Loucy (cell line): Measurements from ENCODE around the gene MCU.

Experiments used
- H2AFZ ChIP-seq: fragments of 200-600 bp; sonication (generic); 2 replicates; pipeline ENCODE4 v1.6.0; 2016; ENCODE audit warnings: antibody characterized with exemption, mild to moderate bottlenecking, low read length, moderate library complexity
- H3F3A ChIP-seq: fragments of 200-600 bp; 2 replicates; pipeline ENCODE4 v1.6.0; 2016; ENCODE audit warnings: antibody characterized with exemption, low read depth, mild to moderate bottlenecking
- H3K27me3 ChIP-seq: fragments of 200-600 bp; sonication (generic); 2 replicates; pipeline ENCODE4 v1.6.1; 2014; ENCODE audit warnings: low read length, mild to moderate bottlenecking; ENCODE audit not compliant: insufficient read depth, poor library complexity, severe bottlenecking
- H3K36me3 ChIP-seq: fragments of 200-600 bp; sonication (generic); 2 replicates; pipeline ENCODE4 v1.6.1; 2016; ENCODE audit warnings: low read length; ENCODE audit not compliant: insufficient read depth
- H3K4me1 ChIP-seq: fragments of 200-600 bp; sonication (generic); 2 replicates; pipeline ENCODE4 v1.5.1; 2014; ENCODE audit warnings: low read length, mild to moderate bottlenecking; ENCODE audit not compliant: insufficient read depth, poor library complexity, severe bottlenecking
- H3K4me2 ChIP-seq: fragments of 200-600 bp; sonication (generic); 2 replicates; pipeline ENCODE4 v1.6.0; 2014; ENCODE audit warnings: antibody characterized with exemption, low read length, low read depth, mild to moderate bottlenecking; ENCODE audit not compliant: poor library complexity, severe bottlenecking
- H3K4me3 ChIP-seq: fragments of 200-600 bp; sonication (generic); 2 replicates; pipeline ENCODE4 v1.5.1; 2014; ENCODE audit warnings: low read length, mild to moderate bottlenecking, mixed read lengths; ENCODE audit not compliant: poor library complexity, severe bottlenecking
- H3K79me2 ChIP-seq: fragments of 200-600 bp; sonication (generic); 2 replicates; pipeline ENCODE4 v1.6.1; 2014; ENCODE audit warnings: low read length; ENCODE audit not compliant: insufficient read depth
- H3K9ac ChIP-seq: fragments of 200-600 bp; sonication (generic); 2 replicates; pipeline ENCODE4 v1.6.0; 2014; ENCODE audit warnings: mild to moderate bottlenecking, low read depth, low read length, moderate library complexity; ENCODE audit not compliant: poor library complexity, severe bottlenecking
- H3K9me2 ChIP-seq: fragments of 200-600 bp; sonication (generic); replicated peaks from 2 replicates; pipeline ENCODE4 v1.6.1; 2016; ENCODE audit warnings: low read depth, low read length, mixed read lengths
- H3K9me3 ChIP-seq: fragments of 200-600 bp; sonication (generic); 2 replicates; pipeline ENCODE4 v1.6.1; 2014; ENCODE audit warnings: mild to moderate bottlenecking, antibody characterized with exemption, low read length, low read depth; ENCODE audit not compliant: insufficient read depth
- H4K20me1 ChIP-seq: fragments of 200-600 bp; sonication (generic); 2 replicates; pipeline ENCODE4 v1.6.0; 2014; ENCODE audit warnings: antibody characterized with exemption, low read length, mild to moderate bottlenecking; ENCODE audit not compliant: insufficient read depth, poor library complexity, severe bottlenecking
- EZH2phosphoT487 ChIP-seq: fragments of 200-600 bp; IDR thresholded peaks from 2 replicates; pipeline ENCODE4 v1.6.1; 2018; ENCODE audit warnings: antibody characterized with exemption, mild to moderate bottlenecking, moderate library complexity, borderline replicate concordance
- TF ChIP-seq, protein P1 (sequence below): fragments of 200-600 bp; sonication (generic); conservative IDR thresholded peaks from 2 replicates; pipeline ENCODE4 v1.5.1; 2014; ENCODE audit warnings: mild to moderate bottlenecking, antibody characterized with exemption, low read length

The MCU gene

GRCh38 chr10:72702868-72703581 lies 11.1 kb downstream of the MCU start:
- Histone ChIP-seq H3K4me2 (peak overlapping the region; percentile 12), H3K9ac (no peak overlapping the region), H3K4me1 (peaks cover 7% of the 10 kb centered on the region), H4K20me1 (no peaks in the 10 kb centered on the region), H3K9me2 (no peaks in the 10 kb centered on the region), H2AFZ (no peak overlapping the region), H3K79me2 (peaks cover 26% of the 10 kb centered on the region; the same call in 1 of the 2 replicates), H3K9me3 (no peaks in the 10 kb centered on the region), H3K4me3 (no peak overlapping the region), H3F3A (no peaks in the 10 kb centered on the region), H3K27me3 (no peaks in the 10 kb centered on the region), H3K36me3 (no peaks in the 10 kb centered on the region)
- TF ChIP-seq, protein P1, sequence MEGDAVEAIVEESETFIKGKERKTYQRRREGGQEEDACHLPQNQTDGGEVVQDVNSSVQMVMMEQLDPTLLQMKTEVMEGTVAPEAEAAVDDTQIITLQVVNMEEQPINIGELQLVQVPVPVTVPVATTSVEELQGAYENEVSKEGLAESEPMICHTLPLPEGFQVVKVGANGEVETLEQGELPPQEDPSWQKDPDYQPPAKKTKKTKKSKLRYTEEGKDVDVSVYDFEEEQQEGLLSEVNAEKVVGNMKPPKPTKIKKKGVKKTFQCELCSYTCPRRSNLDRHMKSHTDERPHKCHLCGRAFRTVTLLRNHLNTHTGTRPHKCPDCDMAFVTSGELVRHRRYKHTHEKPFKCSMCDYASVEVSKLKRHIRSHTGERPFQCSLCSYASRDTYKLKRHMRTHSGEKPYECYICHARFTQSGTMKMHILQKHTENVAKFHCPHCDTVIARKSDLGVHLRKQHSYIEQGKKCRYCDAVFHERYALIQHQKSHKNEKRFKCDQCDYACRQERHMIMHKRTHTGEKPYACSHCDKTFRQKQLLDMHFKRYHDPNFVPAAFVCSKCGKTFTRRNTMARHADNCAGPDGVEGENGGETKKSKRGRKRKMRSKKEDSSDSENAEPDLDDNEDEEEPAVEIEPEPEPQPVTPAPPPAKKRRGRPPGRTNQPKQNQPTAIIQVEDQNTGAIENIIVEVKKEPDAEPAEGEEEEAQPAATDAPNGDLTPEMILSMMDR = no peak
- TF ChIP-seq EZH2phosphoT487 = no peak

DNA sequence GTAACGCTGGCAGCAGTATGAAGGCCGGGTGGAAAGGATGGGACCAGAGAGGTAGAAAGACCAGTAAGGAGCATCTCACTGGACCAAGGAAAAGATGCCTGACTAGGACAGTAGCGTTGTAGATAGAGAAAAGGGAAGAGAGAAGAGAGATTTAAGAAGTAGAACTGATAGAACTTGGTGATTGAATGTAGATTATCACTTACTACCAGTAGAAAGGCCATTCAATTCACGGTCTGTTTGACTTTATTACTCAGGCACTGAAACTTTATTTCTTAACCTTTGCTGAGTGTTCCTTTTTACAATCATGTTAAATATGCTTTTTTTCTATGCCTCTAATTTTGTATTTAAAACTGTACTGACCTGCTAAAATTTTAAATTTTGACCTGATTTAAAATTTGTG lies 12.2 kb downstream of the MCU start:
- Histone ChIP-seq H3K9me3 (no peaks in the 10 kb centered on the region), H3K4me1 (peaks cover 7% of the 10 kb centered on the region), H3K4me2 (no peak overlapping the region), H3K27me3 (no peaks in the 10 kb centered on the region), H3F3A (no peaks in the 10 kb centered on the region), H3K9ac (no peak overlapping the region), H2AFZ (no peak overlapping the region), H3K9me2 (no peaks in the 10 kb centered on the region), H3K4me3 (no peak overlapping the region), H3K36me3 (no peaks in the 10 kb centered on the region), H4K20me1 (no peaks in the 10 kb centered on the region), H3K79me2 (peaks cover 19% of the 10 kb centered on the region; the same call in 1 of the 2 replicates)
- TF ChIP-seq EZH2phosphoT487 = no peak
- TF ChIP-seq, protein P1 = no peak

- Histone ChIP-seq H3K27me3 (no peaks in the 10 kb centered on the region), H3K4me3 (no peak overlapping the region), H3K4me2 (no peak overlapping the region), H3K9ac (no peak overlapping the region), H2AFZ (no peak overlapping the region), H3K4me1 (peaks cover 6% of the 10 kb centered on the region), H4K20me1 (no peaks in the 10 kb centered on the region), H3K9me3 (no peaks in the 10 kb centered on the region), H3K36me3 (no peaks in the 10 kb centered on the region), H3K79me2 (peaks cover 7% of the 10 kb centered on the region; the same call in 1 of the 2 replicates), H3F3A (no peaks in the 10 kb centered on the region), H3K9me2 (no peaks in the 10 kb centered on the region)
- TF ChIP-seq, protein P1 = no peak
- TF ChIP-seq EZH2phosphoT487 = no peak
Observed at GRCh38 chr10:72709041-72709440, 17.1 kb downstream of the MCU start.
